H1 (cell line): ENCODE data around the gene TXNIP. TPM values are rescaled to one million over a fixed set of nuclear protein-coding genes. Genes with fewer than 3 reads are reported as not detected.

Experiments
- ASH2L ChIP-seq: fragments of 200-600, 300-600 bp; sonication (generic); IDR thresholded peaks from one replicate; pipeline ENCODE4 v1.7.1; 2017; ENCODE audit warnings: low read length
- CBX5 ChIP-seq: fragments of 300-800, 300-1000 bp; sonication (generic); IDR thresholded peaks from 2 replicates; pipeline ENCODE4 v1.7.1; 2016; ENCODE audit warnings: antibody characterized with exemption, low read length, low read depth
- CHD7 ChIP-seq: fragments of 300-600 bp; sonication (generic); IDR thresholded peaks from 2 replicates; pipeline ENCODE4 v1.7.1; 2012; ENCODE audit warnings: low read length, moderate library complexity, mild to moderate bottlenecking, inconsistent platforms; ENCODE audit not compliant: insufficient replicate concordance
- CREB1 ChIP-seq: IDR thresholded peaks from 2 replicates; pipeline ENCODE4 v1.6.1; 2012; ENCODE audit warnings: inconsistent platforms
- HDAC6 ChIP-seq: IDR thresholded peaks from one replicate; pipeline ENCODE4 v1.7.1; 2012; ENCODE audit warnings: low read depth, mild to moderate bottlenecking, inconsistent platforms, low read length, moderate library complexity
- RAD21 ChIP-seq, 2 experiments: IDR thresholded peaks in 1 of 2; conservative IDR thresholded peaks in 1 of 2; 2 replicates each; pipeline ENCODE4 v1.6.1; 2011; ENCODE audit warnings: low read depth in 2 of 2, low read length in 2 of 2, improper control_type of control experiment in 1 of 2, inconsistent platforms in 1 of 2, mild to moderate bottlenecking in 1 of 2, moderate library complexity in 1 of 2
- RBBP5 ChIP-seq: IDR thresholded peaks from 2 replicates; pipeline ENCODE4 v1.7.1; 2012; ENCODE audit warnings: low read depth, mild to moderate bottlenecking, inconsistent platforms, low read length, moderate library complexity, borderline replicate concordance
- SIN3A ChIP-seq, 2 experiments: IDR thresholded peaks in 1 of 2; conservative IDR thresholded peaks in 1 of 2; 2 replicates each; pipeline ENCODE4 v1.6.1; 2011 to 2012; ENCODE audit warnings: low read length in 2 of 2, improper control_type of control experiment in 1 of 2, low read depth in 1 of 2, mild to moderate bottlenecking in 1 of 2
- ZNF274 ChIP-seq: IDR thresholded peaks from 2 replicates; pipeline ENCODE4 v1.7.0; 2012; ENCODE audit warnings: low read length, borderline replicate concordance; ENCODE audit errors: extremely low read depth
- polyA plus RNA-seq, 7 experiments: library from polyadenylated mRNA; depleted of rRNA in 3 of 7; stranded (reverse) in 5 of 7; unstranded in 2 of 7; fragments of >200 nt in 5 of 7; fragments of 200-250 nt in 2 of 7; gene quantifications; 1 replicate in 5 of 7; 2 replicates in 1 of 7; 4 replicates in 1 of 7; pipeline versions ENCODE4 v1.2.1 to v1.2.3, GENCODE V29; 2011 to 2013; ENCODE audit warnings: missing spikeins in 2 of 7, mixed read lengths in 2 of 7
- total RNA-seq: library from RNA; stranded (reverse); fragmentation: NEBNext Ultra II Directional; extraction: Animal tissue kit (Norgen Biotek cat#: 25700); gene quantifications from 2 replicates; pipeline ENCODE4 v1.2.1, GENCODE V29; 2021
- TF ChIP-seq, protein P1 (sequence below): IDR thresholded peaks from 2 replicates; pipeline ENCODE4 v1.6.1; 2012; ENCODE audit warnings: inconsistent platforms

TXNIP gene
- total and polyA plus RNA-seq, 2 of the 8 experiments (the other 6 are each of a cell fraction or from before 2014, with no cell fraction given), result 12.3 to 56.8 TPM

GRCh38 chr1:145996433-145997015 is at the start of gene TXNIP (continued):
- TF ChIP-seq RBBP5, result no peak; the same call in 1 of the 2 replicates
- no peak for TF ChIP-seq CBX5
- TF ChIP-seq, protein P1, sequence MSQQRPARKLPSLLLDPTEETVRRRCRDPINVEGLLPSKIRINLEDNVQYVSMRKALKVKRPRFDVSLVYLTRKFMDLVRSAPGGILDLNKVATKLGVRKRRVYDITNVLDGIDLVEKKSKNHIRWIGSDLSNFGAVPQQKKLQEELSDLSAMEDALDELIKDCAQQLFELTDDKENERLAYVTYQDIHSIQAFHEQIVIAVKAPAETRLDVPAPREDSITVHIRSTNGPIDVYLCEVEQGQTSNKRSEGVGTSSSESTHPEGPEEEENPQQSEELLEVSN, result peak; percentile 62
- TF ChIP-seq CHD7, result peak; percentile 38
- no peak for TF ChIP-seq CREB1
- no peak for TF ChIP-seq RAD21 (IDR thresholded peaks at IDR 0.05 in 1 of 2, conservative IDR thresholded peaks at IDR 0.05 in 1 of 2; ENCODE audit: low read depth in 2 of 2, low read length in 2 of 2)
- TF ChIP-seq SIN3A (conservative IDR thresholded peaks at IDR 0.05 in 1 of 2, IDR thresholded peaks at IDR 0.05 in 1 of 2; ENCODE audit: low read depth in 1 of 2, low read length in 2 of 2), result peak in 1 of 2 experiments; percentile 73; a peak in 1 of 4 replicates
- peak; percentile 12 for TF ChIP-seq ASH2L
- no peak for TF ChIP-seq HDAC6
- no peak for TF ChIP-seq ZNF274
